ENCODE results near the gene AFF2. TPM values are rescaled to one million over a fixed set of nuclear protein-coding genes. Genes with fewer than 3 reads are reported as not detected.

The AFF2 gene
- total RNA-seq, 1 donor from 2014 or later, result 3.4 TPM

GRCh38 chrX:148956352-148956751 lies 455.9 kb downstream of the AFF2 start:
- CTCF ChIA-PET, result no interaction called here
- ATAC-seq (ENCODE audit: low read depth) (no peak), DNase-seq (no peak)
- POLR2A ChIA-PET, result no interaction called here
- Mint-ChIP-seq H3K4me3 (no peak overlapping the region), H3K36me3 (ENCODE audit: low read depth) (no peaks in the 10 kb centered on the region), H3K4me1 (no peaks in the 10 kb centered on the region), H3K9me3 (no peaks in the 10 kb centered on the region), H3K27ac (no peak overlapping the region), H3K27me3 (no peaks in the 10 kb centered on the region)
- intact Hi-C loops (cut with micrococcal nuclease), result no loop called here
- no peak for TF ChIP-seq CTCF (IDR thresholded peaks at IDR 0.05)

GRCh38 chrX:148958901-148959300 lies 458.5 kb downstream of the AFF2 start:
- Mint-ChIP-seq H3K4me3 (no peak overlapping the region), H3K36me3 (ENCODE audit: low read depth) (no peaks in the 10 kb centered on the region), H3K27me3 (no peaks in the 10 kb centered on the region), H3K4me1 (no peaks in the 10 kb centered on the region), H3K27ac (no peak overlapping the region), H3K9me3 (no peaks in the 10 kb centered on the region)
- no peak for TF ChIP-seq CTCF (IDR thresholded peaks at IDR 0.05)
- ChIA-PET POLR2A (no interaction called here), CTCF (no interaction called here)
- DNase-seq (no peak), ATAC-seq (ENCODE audit: low read depth) (no peak)
- intact Hi-C loops (cut with micrococcal nuclease), result no loop called here

GRCh38 chrX:148960060-148960459 lies 459.6 kb downstream of the AFF2 start:
- no peaks in the 10 kb centered on the region for H3K27me3 Mint-ChIP-seq
- intact Hi-C loops (cut with micrococcal nuclease), result no loop called here
- H3K27ac Mint-ChIP-seq, result no peak overlapping the region
- TF ChIP-seq CTCF (IDR thresholded peaks at IDR 0.05), result no peak
- no peaks in the 10 kb centered on the region for H3K4me1 Mint-ChIP-seq
- H3K36me3 Mint-ChIP-seq (ENCODE audit: low read depth), result no peaks in the 10 kb centered on the region
- H3K4me3 Mint-ChIP-seq, result no peak overlapping the region
- no peaks in the 10 kb centered on the region for H3K9me3 Mint-ChIP-seq
- ChIA-PET CTCF (no interaction called here), POLR2A (no interaction called here)
- DNase-seq (no peak), ATAC-seq (ENCODE audit: low read depth) (no peak)

- no peak for TF ChIP-seq CTCF (IDR thresholded peaks at IDR 0.05)
- DNase-seq (no peak), ATAC-seq (ENCODE audit: low read depth) (no peak)
- ChIA-PET POLR2A (no interaction called here), CTCF (no interaction called here)
- Mint-ChIP-seq H3K36me3 (ENCODE audit: low read depth) (no peaks in the 10 kb centered on the region), H3K27ac (no peak overlapping the region), H3K4me1 (no peaks in the 10 kb centered on the region), H3K4me3 (no peak overlapping the region), H3K27me3 (no peaks in the 10 kb centered on the region), H3K9me3 (no peaks in the 10 kb centered on the region)
- intact Hi-C loops (cut with micrococcal nuclease), result no loop called here
Measured at GRCh38 chrX:148961985-148962384, 461.6 kb downstream of the AFF2 start.

GRCh38 chrX:148976571-148977400 lies 476.4 kb downstream of the AFF2 start:
- no peak for TF ChIP-seq CTCF (IDR thresholded peaks at IDR 0.05)
- no peak for DNase-seq
- intact Hi-C loops (cut with micrococcal nuclease), result no loop called here
- CTCF ChIA-PET, result no interaction called here
- no peak for ATAC-seq (ENCODE audit: low read depth)
- Mint-ChIP-seq H3K9me3 (no peaks in the 10 kb centered on the region), H3K27ac (no peak overlapping the region), H3K27me3 (no peaks in the 10 kb centered on the region), H3K4me3 (no peak overlapping the region), H3K36me3 (ENCODE audit: low read depth) (no peaks in the 10 kb centered on the region), H3K4me1 (no peaks in the 10 kb centered on the region)
- POLR2A ChIA-PET, result no interaction called here
